ENCODE measurements around the gene KDM5B.

KDM5B gene

DNA sequence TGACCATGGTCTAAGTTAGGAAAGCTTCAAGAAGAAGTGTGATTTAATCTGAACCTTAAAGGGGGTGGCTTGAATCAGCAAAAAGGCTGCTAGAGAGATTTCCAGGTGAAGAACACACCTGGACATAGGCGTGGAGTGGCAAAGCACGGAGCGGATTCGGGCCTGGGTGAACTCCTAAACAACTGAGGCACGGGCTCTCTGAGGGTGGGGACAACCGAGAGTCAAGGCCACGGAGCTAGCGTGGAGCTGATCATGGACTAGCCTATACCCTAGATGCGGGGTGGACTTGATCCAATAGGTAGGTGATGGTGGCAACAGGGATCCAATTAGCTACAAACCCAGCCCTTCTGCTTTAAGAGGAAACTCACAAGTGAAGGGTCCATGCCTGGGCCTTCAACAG is 125.7 kb downstream of the KDM5B start:
- Histone ChIP-seq H3K9me3 (ENCODE audit: control insufficient read depth in 5 of 5, low read length in 5 of 5) (peaks cover 0 to 5% (median under 1%) of the 10 kb centered on the region in 5 donors), H3K27me3 (ENCODE audit: control insufficient read depth in 5 of 5, insufficient read depth in 4 of 5, low read length in 5 of 5) (peaks cover 17 to 47% (median 26%) of the 10 kb centered on the region in 5 donors), H3K36me3 (ENCODE audit: control insufficient read depth in 5 of 5, insufficient read depth in 5 of 5, low read length in 5 of 5) (no peaks in the 10 kb centered on the region)

DNA sequence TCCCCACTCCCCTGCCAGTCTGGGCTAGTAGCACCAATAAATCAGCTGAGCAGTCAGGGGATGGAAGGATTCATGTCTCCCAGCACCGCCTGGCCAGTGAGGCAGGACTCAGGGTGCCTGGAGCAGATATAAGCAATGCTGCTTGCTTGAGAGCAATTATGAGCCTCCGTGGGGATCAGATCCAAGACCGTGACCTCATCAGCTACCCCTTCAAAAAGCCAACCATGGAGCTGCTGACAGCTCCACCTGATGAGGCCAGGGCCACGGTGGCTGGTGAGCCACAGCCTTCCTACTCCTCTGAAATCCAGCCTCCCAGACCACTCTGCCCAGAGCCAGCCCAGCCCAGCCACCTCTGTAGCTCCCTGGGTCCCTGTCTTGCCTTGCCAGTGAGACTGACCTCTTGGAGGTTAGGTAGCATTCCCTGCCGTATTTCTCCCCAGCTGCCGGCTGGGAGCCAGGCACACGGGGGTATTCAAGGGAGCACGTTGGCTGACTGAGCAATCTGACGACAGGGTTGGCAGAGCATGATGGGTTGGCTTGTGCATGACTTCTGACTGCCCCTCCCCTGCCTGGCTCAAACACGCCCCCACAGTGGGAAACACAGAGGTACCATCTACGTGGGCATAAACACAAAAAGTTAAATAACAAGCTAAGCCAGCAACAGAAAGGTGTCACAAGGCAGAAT is 126.3 kb downstream of the KDM5B start:
- H3K4me3 ChIP-seq (ENCODE audit: low read depth in 1 of 5, low read length in 5 of 5) = no peak overlapping the region
- H3K36me3 ChIP-seq (ENCODE audit: control insufficient read depth in 5 of 5, insufficient read depth in 5 of 5, low read length in 5 of 5) = no peaks in the 10 kb centered on the region
- H3K27ac ChIP-seq (ENCODE audit: low read depth, low read length) = no peak overlapping the region
- H3K4me1 ChIP-seq (ENCODE audit: control insufficient read depth in 5 of 5, insufficient read depth in 5 of 5, low read length in 5 of 5) = no peaks in the 10 kb centered on the region
- H3K9me3 ChIP-seq (ENCODE audit: control insufficient read depth in 5 of 5, low read length in 5 of 5) = peaks cover 0 to 11% (median 7%) of the 10 kb centered on the region in 5 donors
- H3K9ac ChIP-seq (ENCODE audit: low read length in 5 of 5) = no peak overlapping the region
- peaks cover 13 to 49% (median 25%) of the 10 kb centered on the region in 5 donors for H3K27me3 ChIP-seq (ENCODE audit: control insufficient read depth in 5 of 5, insufficient read depth in 4 of 5, low read length in 5 of 5)

More for the DNA sequence above, 125.7 kb downstream of the KDM5B start:
- no peak overlapping the region for H3K27ac ChIP-seq (ENCODE audit: low read depth, low read length)
- no peak overlapping the region for H3K4me3 ChIP-seq (ENCODE audit: low read depth in 1 of 5, low read length in 5 of 5)
- no peaks in the 10 kb centered on the region for H3K4me1 ChIP-seq (ENCODE audit: control insufficient read depth in 5 of 5, insufficient read depth in 5 of 5, low read length in 5 of 5)
- no peak overlapping the region for H3K9ac ChIP-seq (ENCODE audit: low read length in 5 of 5)

DNA sequence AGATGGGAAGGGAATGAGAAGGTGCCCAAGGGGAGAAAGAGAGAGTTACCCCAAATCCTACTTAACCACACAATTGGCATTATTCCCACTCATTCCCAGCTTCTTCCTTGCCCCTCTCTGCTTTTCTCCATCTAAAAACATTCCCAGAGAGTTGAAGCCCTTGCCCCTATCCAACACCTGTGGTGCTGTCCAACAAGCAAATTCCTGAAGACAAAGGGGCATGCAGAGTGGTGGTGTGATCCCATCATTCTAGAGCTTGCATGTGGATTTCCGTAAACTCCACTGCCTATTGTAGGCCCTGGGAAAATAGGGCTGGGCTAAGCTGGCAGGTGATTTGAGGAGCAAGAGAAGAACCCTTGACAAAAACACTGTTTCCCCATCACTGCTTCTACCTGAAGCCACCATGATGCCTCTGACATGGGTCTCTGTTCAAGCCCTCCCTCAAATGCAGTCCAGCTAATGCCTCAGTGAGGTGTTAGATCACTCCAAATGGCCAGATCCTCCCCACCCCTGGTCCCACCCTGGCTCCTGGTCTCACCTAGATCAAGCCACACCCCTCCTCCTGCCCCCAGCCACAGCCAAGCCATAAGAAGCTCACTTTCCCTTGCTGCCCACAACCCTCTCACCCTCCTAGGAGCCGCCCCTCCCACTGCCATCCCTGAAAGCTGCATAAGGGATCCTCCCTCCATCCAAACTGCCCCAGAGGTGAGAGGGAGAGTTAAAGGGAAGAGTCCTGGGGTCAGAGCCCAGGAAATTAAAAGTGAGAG is 127.5 kb downstream of the KDM5B start:
- no peak overlapping the region for H3K27ac ChIP-seq (ENCODE audit: low read depth, low read length)
- H3K4me3 ChIP-seq (ENCODE audit: low read depth in 1 of 5, low read length in 5 of 5) = no peak overlapping the region
- H3K27me3 ChIP-seq (ENCODE audit: control insufficient read depth in 5 of 5, insufficient read depth in 4 of 5, low read length in 5 of 5) = peaks cover 9 to 40% (median 24%) of the 10 kb centered on the region in 5 donors
- no peaks in the 10 kb centered on the region for H3K36me3 ChIP-seq (ENCODE audit: control insufficient read depth in 5 of 5, insufficient read depth in 5 of 5, low read length in 5 of 5)
- peaks cover 0 to 13% (median 7%) of the 10 kb centered on the region in 5 donors for H3K9me3 ChIP-seq (ENCODE audit: control insufficient read depth in 5 of 5, low read length in 5 of 5)
- H3K9ac ChIP-seq (ENCODE audit: low read length in 5 of 5) = no peak overlapping the region
- no peaks in the 10 kb centered on the region for H3K4me1 ChIP-seq (ENCODE audit: control insufficient read depth in 5 of 5, insufficient read depth in 5 of 5, low read length in 5 of 5)

DNA sequence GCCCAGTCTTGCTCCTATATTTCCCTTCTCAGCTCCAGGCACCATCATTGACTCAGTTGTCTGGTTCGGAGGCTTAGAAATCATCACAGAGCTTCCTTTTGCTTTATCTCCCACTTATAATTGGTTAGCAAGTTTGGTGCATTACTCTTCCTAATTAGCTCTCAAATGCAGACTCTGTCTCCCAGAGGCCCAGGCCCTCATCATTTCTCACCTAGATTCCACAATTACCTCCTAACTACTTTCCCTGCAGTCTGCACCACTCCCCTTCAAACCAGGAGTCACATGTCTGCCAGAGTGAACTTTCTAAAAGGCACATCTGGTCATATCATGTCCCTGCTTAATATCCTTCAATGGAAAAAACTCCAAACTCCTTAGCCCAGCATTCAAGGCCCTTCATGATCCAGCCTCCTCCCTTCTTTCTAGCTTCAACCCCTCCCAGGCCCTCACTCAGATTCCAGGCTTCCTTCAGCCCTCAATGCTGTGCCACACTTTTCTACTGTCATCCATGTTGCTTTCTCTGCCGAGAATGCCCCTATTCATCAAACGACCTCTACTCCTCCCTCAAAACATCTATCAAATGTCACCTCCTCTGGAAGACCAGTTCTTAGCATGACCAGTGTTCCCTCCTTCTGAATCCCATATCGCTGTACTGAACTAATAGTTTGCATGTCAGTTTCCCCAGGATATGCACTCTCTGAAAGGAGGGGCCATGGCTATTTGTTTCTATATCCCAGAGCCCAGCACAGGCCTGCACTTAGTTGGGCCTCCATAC is 128.6 kb downstream of the KDM5B start:
- no peak overlapping the region for H3K4me3 ChIP-seq (ENCODE audit: low read depth in 1 of 5, low read length in 5 of 5)
- H3K9ac ChIP-seq (ENCODE audit: low read length in 5 of 5) = no peak overlapping the region
- peaks cover 9 to 34% (median 22%) of the 10 kb centered on the region in 5 donors for H3K27me3 ChIP-seq (ENCODE audit: control insufficient read depth in 5 of 5, insufficient read depth in 4 of 5, low read length in 5 of 5)
- no peak overlapping the region for H3K27ac ChIP-seq (ENCODE audit: low read depth, low read length)
- H3K9me3 ChIP-seq (ENCODE audit: control insufficient read depth in 5 of 5, low read length in 5 of 5) = peaks cover 0 to 13% (median 7%) of the 10 kb centered on the region in 5 donors
- no peaks in the 10 kb centered on the region for H3K4me1 ChIP-seq (ENCODE audit: control insufficient read depth in 5 of 5, insufficient read depth in 5 of 5, low read length in 5 of 5)
- no peaks in the 10 kb centered on the region for H3K36me3 ChIP-seq (ENCODE audit: control insufficient read depth in 5 of 5, insufficient read depth in 5 of 5, low read length in 5 of 5)

DNA sequence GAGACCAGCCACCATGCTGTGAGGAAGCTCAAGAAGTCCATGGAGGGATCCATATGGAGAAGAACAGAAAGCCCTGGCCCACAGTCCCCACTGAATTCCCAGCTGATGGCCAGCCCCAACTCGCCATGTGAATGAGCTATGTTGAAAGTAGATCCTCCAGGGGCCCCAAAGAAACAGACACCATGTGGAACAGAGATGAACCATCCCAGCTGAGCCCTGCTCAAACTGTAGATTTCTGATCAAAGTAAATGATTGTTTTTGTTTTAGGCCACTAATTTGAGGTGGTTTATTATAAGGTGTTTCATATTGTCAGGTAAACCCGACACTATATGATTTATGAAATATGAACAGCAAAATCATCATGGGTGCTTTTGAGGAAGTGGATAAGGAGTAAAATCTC is 130.8 kb downstream of the KDM5B start:
- H3K4me3 ChIP-seq (ENCODE audit: low read depth in 1 of 5, low read length in 5 of 5) = no peak overlapping the region
- H3K36me3 ChIP-seq (ENCODE audit: control insufficient read depth in 5 of 5, insufficient read depth in 5 of 5, low read length in 5 of 5) = no peaks in the 10 kb centered on the region
- no peaks in the 10 kb centered on the region for H3K4me1 ChIP-seq (ENCODE audit: control insufficient read depth in 5 of 5, insufficient read depth in 5 of 5, low read length in 5 of 5)
- no peak overlapping the region for H3K9ac ChIP-seq (ENCODE audit: low read length in 5 of 5)
- peaks cover 0 to 13% (median 7%) of the 10 kb centered on the region in 5 donors for H3K9me3 ChIP-seq (ENCODE audit: control insufficient read depth in 5 of 5, low read length in 5 of 5)
- no peak overlapping the region for H3K27ac ChIP-seq (ENCODE audit: low read depth, low read length)
- H3K27me3 ChIP-seq (ENCODE audit: control insufficient read depth in 5 of 5, insufficient read depth in 4 of 5, low read length in 5 of 5) = peaks cover 9 to 32% (median 22%) of the 10 kb centered on the region in 5 donors
